ENCODE data around the gene PDSS2.

- TF ChIP-seq CTCF (IDR thresholded peaks at IDR 0.05; ENCODE audit: insufficient read depth, low read length, poor library complexity, severe bottlenecking) (no peak), EZH2phosphoT487 (conservative IDR thresholded peaks at IDR 0.05; ENCODE audit: low read length) (no peak)
These were observed 168.9 kb downstream of the PDSS2 start for GRCh38 chr6:107290491-107290890.

Measured in SU-DHL-6 (cell line).